ENCODE data around the gene EHBP1L1. TPM values are rescaled to one million over a fixed set of nuclear protein-coding genes. Genes with fewer than 3 reads are reported as not detected.

EHBP1L1 gene
- total RNA-seq, 3 donors from 2014 or later: 28.0 to 68.8 (median 33.4) TPM

DNA sequence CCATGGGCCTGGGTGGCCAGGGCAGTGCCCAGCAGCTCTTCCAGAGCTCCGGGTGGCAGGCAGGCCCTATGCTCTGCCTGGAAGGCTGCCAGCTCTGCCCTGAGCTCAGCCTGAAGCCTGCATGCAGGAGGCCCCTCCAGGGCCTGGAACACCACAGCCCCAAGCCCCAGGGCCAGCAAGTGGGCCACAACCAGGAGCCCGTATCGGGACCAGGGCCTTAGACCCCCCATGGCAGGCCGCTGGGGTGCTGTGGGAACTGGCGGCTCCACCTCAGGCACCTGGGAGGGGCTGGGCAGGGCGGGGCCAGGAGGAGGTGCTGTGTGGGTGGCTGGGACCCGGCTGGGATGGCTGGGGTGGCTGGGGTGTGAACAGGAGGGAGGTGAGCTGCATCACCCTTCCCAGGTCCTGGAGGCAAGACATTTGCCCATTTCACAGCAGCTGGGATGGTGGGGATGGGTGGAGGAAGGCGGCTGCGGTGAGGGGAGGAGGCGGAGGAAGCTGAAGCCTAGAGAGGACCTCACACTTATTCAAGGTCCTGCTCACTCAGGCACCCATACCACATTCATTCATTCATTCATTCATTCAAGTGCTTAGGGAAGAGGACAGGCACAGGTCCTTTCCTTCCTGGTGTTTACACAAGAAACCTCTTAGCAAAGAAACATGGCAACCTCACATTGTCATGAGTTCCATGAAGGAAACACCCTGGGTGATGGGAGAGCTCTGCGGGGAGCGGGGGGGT, 19.9 kb downstream of the EHBP1L1 start, which contains the start of gene KCNK7:
KCNK7 (minus strand) TSS at position 258 of the 739 bp plus-strand sequence; CDS start at position 230, 28 bp downstream.
- H3K9me3 ChIP-seq: no peaks in the 10 kb centered on the region
- H3K27ac ChIP-seq: peak within 1 kb of the TSS in 1 of 2 donors; percentile 3
- H3K4me1 ChIP-seq: peaks cover 0 to 4% of the 10 kb centered on the region in 2 donors
- DNase-seq (ENCODE audit: low spot score in 2 of 2): no peak
- TF ChIP-seq POLR2A (IDR thresholded peaks at IDR 0.05) (no peak), POLR2AphosphoS5 (IDR thresholded peaks at IDR 0.05) (no peak), CTCF (IDR thresholded peaks at IDR 0.05) (no peak)
- no peaks in the 10 kb centered on the region for H3K27me3 ChIP-seq
- intact Hi-C loops (cut with DNase I; ENCODE audit: low total_unique reads): no loop called here
- H3K4me3 ChIP-seq: no peak within 1 kb of the TSS
- H3K36me3 ChIP-seq: no peaks in the 10 kb centered on the region

GRCh38 chr11:65596520-65596919, 20.7 kb downstream of the EHBP1L1 start:
- Histone ChIP-seq H3K27me3 (no peaks in the 10 kb centered on the region), H3K27ac (no peak overlapping the region), H3K36me3 (no peaks in the 10 kb centered on the region), H3K9me3 (no peaks in the 10 kb centered on the region), H3K4me1 (peaks cover 0 to 4% of the 10 kb centered on the region in 2 donors), H3K4me3 (no peak overlapping the region)
- no peak for TF ChIP-seq POLR2A (IDR thresholded peaks at IDR 0.05)
- no peak for DNase-seq (ENCODE audit: low spot score in 2 of 2)
- intact Hi-C loops (cut with DNase I; ENCODE audit: low total_unique reads): no loop called here

- intact Hi-C loops (cut with DNase I; ENCODE audit: low total_unique reads): no loop called here
- H3K27ac ChIP-seq: no peak overlapping the region
- H3K36me3 ChIP-seq: no peaks in the 10 kb centered on the region
- H3K4me1 ChIP-seq: peaks cover 0 to 4% of the 10 kb centered on the region in 2 donors
- no peaks in the 10 kb centered on the region for H3K9me3 ChIP-seq
- H3K27me3 ChIP-seq: no peaks in the 10 kb centered on the region
- no peak overlapping the region for H3K4me3 ChIP-seq
- TF ChIP-seq CTCF (IDR thresholded peaks at IDR 0.05) (no peak), POLR2AphosphoS5 (IDR thresholded peaks at IDR 0.05) (no peak), POLR2A (IDR thresholded peaks at IDR 0.05) (no peak)
- no peak for DNase-seq (ENCODE audit: low spot score in 2 of 2)
Measured at GRCh38 chr11:65598258-65598699, 22.4 kb downstream of the EHBP1L1 start.

GRCh38 chr11:65599216-65599954, 23.5 kb downstream of the EHBP1L1 start:
- TF ChIP-seq CTCF (IDR thresholded peaks at IDR 0.05): no peak
- no peak for TF ChIP-seq POLR2AphosphoS5 (IDR thresholded peaks at IDR 0.05)
- no peak for TF ChIP-seq POLR2A (IDR thresholded peaks at IDR 0.05)
- no peaks in the 10 kb centered on the region for H3K36me3 ChIP-seq
- intact Hi-C loops (cut with DNase I; ENCODE audit: low total_unique reads): no loop called here
- H3K27ac ChIP-seq: no peak overlapping the region
- H3K9me3 ChIP-seq: no peaks in the 10 kb centered on the region
- DNase-seq (ENCODE audit: low spot score in 2 of 2): no peak
- H3K4me1 ChIP-seq: no peaks in the 10 kb centered on the region
- no peaks in the 10 kb centered on the region for H3K27me3 ChIP-seq
- no peak overlapping the region for H3K4me3 ChIP-seq

DNA sequence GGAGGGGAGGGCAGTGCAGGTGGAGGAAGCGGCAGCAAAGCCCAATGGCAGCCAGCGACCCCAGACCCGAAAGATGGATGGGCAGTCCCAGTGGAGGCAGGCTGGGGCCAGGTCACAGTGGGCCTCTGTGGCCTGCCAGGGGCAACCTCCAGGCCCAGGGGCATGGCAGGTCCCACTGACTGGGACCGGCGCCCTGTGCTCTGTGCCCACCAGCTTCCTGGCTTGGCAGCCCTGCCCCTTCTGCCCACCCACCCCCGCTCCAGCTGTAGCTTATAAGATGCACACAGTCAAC, 24.0 kb downstream of the EHBP1L1 start:
- no peak overlapping the region for H3K27ac ChIP-seq
- H3K36me3 ChIP-seq: no peaks in the 10 kb centered on the region
- H3K9me3 ChIP-seq: no peaks in the 10 kb centered on the region
- intact Hi-C loops (cut with DNase I; ENCODE audit: low total_unique reads): no loop called here
- no peaks in the 10 kb centered on the region for H3K27me3 ChIP-seq
- H3K4me3 ChIP-seq: no peak overlapping the region
- no peaks in the 10 kb centered on the region for H3K4me1 ChIP-seq
- TF ChIP-seq CTCF (IDR thresholded peaks at IDR 0.05) (no peak), POLR2AphosphoS5 (IDR thresholded peaks at IDR 0.05) (no peak), POLR2A (IDR thresholded peaks at IDR 0.05) (no peak)
- no peak for DNase-seq (ENCODE audit: low spot score in 2 of 2)
